A673 (cell line): Measurements from ENCODE around the gene IL19. TPM values are rescaled to one million over a fixed set of nuclear protein-coding genes. Genes with fewer than 3 reads are reported as not detected.

ENCODE experiments used
- BruUV-seq: library from RNA; stranded (reverse); fragments of 400-500 nt; replicated peaks from 2 replicates; lab custom pipeline; 2021; lab: Mats Ljungman, UMichigan
- CTCF ChIA-PET: fragments of 300-600 bp; sonication (Branson Sonifier 250); formaldehyde crosslinking; loops from one replicate; lab custom pipeline; 2022; ENCODE audit warnings: antibody characterized with exemption; lab: Charles Lee
- POLR2A ChIA-PET: fragments of 300-600 bp; sonication (Branson Sonifier 250); formaldehyde crosslinking; loops from one replicate; lab custom pipeline; 2022; ENCODE audit warnings: antibody characterized with exemption; ENCODE audit not compliant: low non-redundant PET; lab: Charles Lee
- DNase-seq: peaks from one replicate; pipeline ENCODE4 v3.0.0-alpha.2; 2015; ENCODE audit warnings: low spot score
- H3K27ac ChIP-seq: fragments of 200-600 bp; sonication (generic); 2 replicates; pipeline ENCODE4 v1.5.1; 2016; ENCODE audit warnings: mixed run types, low read depth, mild to moderate bottlenecking, mixed read lengths, antibody characterized with exemption, low read length; ENCODE audit not compliant: poor library complexity, severe bottlenecking
- H3K27me3 ChIP-seq: fragments of 200-600 bp; sonication (generic); replicated peaks from 2 replicates; pipeline ENCODE4 v1.6.1; 2017; ENCODE audit warnings: mixed run types, low read depth, mild to moderate bottlenecking, mixed read lengths, antibody characterized with exemption, low read length; ENCODE audit not compliant: insufficient read depth, poor library complexity
- H3K36me3 ChIP-seq: fragments of 200-600 bp; sonication (generic); 2 replicates; pipeline ENCODE4 v1.6.1; 2016; ENCODE audit warnings: mixed run types, mild to moderate bottlenecking, mixed read lengths, antibody characterized with exemption, low read length; ENCODE audit not compliant: insufficient read depth, poor library complexity, severe bottlenecking
- H3K4me1 ChIP-seq: fragments of 200-600 bp; sonication (generic); 2 replicates; pipeline ENCODE4 v1.6.1; 2017; ENCODE audit warnings: mixed run types, mild to moderate bottlenecking, mixed read lengths, antibody characterized with exemption, low read length; ENCODE audit not compliant: insufficient read depth, poor library complexity, severe bottlenecking
- H3K4me3 ChIP-seq: fragments of 200-600 bp; sonication (generic); 2 replicates; pipeline ENCODE4 v1.5.1; 2016; ENCODE audit warnings: low read depth, mixed run types, mild to moderate bottlenecking, mixed read lengths, low read length; ENCODE audit not compliant: poor library complexity, severe bottlenecking
- H3K9me3 ChIP-seq: fragments of 200-600 bp; sonication (generic); 2 replicates; pipeline ENCODE4 v1.6.1; 2016; ENCODE audit warnings: mixed run types, low read depth, mild to moderate bottlenecking, mixed read lengths, antibody characterized with exemption, low read length; ENCODE audit not compliant: poor library complexity, severe bottlenecking
- EZH2 ChIP-seq: fragments of 200-600 bp; sonication (generic); IDR thresholded peaks from 2 replicates; pipeline ENCODE4 v1.6.1; 2017; ENCODE audit warnings: borderline replicate concordance, low read depth, mild to moderate bottlenecking, mixed read lengths, antibody characterized with exemption, low read length; ENCODE audit not compliant: poor library complexity, severe bottlenecking
- intact Hi-C: fragments of 100-400 bp; cut with micrococcal nuclease; formaldehyde crosslinking; loops from one replicate; pipeline ENCODE4 v1.10.0; 2022; ENCODE audit not compliant: unreplicated experiment
- total RNA-seq: library from RNA; stranded (reverse); gene quantifications from 2 replicates; pipeline ENCODE4 v1.2.3, GENCODE V29; 2021
- TF ChIP-seq, protein P1 (sequence below): fragments of 300-800, 200-600 bp; sonication (generic); conservative IDR thresholded peaks from 2 replicates; pipeline ENCODE4 v1.5.1; 2017; ENCODE audit warnings: low read depth, mild to moderate bottlenecking, antibody characterized with exemption, low read length, moderate library complexity, mixed read lengths

The IL19 gene
- total RNA-seq, 1 experiment from 2014 or later: not detected

DNA sequence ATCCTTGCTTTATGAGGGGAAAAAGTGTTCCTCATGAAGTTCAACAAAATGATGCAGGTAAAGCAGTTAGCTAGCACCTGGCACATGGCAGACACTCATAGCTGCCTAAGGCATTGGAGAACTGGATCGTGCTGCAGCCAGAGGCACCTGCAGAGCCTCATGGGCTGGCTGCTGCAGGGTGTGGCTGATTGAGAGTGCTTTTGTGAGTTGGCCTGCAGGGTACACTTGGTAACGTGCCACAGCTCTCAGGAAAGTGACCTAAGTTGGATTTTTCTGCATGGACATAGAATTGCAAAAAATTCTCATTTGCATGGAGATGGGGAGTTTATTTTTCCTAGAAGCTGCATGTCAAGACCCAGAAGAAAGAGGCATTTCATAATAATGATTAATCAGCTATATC is 63.2 kb downstream of the IL19 start:
- Histone ChIP-seq H3K4me3 (no peak overlapping the region), H3K27ac (no peak overlapping the region), H3K9me3 (no peaks in the 10 kb centered on the region), H3K36me3 (no peaks in the 10 kb centered on the region), H3K4me1 (no peaks in the 10 kb centered on the region), H3K27me3 (peaks cover 81% of the 10 kb centered on the region)
- ChIA-PET CTCF (no interaction called here), POLR2A (no interaction called here)
- BruUV-seq: no TSS peak
- DNase-seq: no peak
- intact Hi-C loops: no loop called here
- TF ChIP-seq, protein P1, sequence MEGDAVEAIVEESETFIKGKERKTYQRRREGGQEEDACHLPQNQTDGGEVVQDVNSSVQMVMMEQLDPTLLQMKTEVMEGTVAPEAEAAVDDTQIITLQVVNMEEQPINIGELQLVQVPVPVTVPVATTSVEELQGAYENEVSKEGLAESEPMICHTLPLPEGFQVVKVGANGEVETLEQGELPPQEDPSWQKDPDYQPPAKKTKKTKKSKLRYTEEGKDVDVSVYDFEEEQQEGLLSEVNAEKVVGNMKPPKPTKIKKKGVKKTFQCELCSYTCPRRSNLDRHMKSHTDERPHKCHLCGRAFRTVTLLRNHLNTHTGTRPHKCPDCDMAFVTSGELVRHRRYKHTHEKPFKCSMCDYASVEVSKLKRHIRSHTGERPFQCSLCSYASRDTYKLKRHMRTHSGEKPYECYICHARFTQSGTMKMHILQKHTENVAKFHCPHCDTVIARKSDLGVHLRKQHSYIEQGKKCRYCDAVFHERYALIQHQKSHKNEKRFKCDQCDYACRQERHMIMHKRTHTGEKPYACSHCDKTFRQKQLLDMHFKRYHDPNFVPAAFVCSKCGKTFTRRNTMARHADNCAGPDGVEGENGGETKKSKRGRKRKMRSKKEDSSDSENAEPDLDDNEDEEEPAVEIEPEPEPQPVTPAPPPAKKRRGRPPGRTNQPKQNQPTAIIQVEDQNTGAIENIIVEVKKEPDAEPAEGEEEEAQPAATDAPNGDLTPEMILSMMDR: no peak
- TF ChIP-seq EZH2: no peak

DNA sequence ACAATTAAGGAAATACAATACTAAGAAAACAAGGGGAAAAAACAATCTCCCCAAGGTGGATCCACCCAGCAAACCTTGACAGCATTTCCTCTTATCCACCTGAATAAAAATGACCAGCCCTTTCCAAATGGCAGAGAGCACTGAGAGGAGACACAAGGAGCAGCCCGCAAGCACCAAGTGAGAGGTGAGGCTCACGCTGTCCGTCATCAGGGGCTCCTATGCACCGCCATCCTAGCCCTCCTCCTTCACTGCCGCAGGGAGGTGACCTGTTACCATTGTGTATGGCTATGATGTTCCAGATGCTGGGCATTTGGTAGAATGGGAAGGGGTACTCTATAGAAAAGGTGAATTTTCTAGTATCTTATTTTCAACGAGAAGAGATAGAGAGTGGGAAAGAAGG is 63.6 kb downstream of the IL19 start:
- Histone ChIP-seq H3K36me3 (no peaks in the 10 kb centered on the region), H3K27me3 (peaks cover 85% of the 10 kb centered on the region), H3K9me3 (no peaks in the 10 kb centered on the region), H3K4me3 (no peak overlapping the region), H3K27ac (no peak overlapping the region), H3K4me1 (no peaks in the 10 kb centered on the region)
- POLR2A ChIA-PET: no interaction called here
- CTCF ChIA-PET: no interaction called here
- BruUV-seq: no TSS peak
- intact Hi-C loops: no loop called here
- TF ChIP-seq, protein P1: no peak
- TF ChIP-seq EZH2: no peak
- no peak for DNase-seq

DNA sequence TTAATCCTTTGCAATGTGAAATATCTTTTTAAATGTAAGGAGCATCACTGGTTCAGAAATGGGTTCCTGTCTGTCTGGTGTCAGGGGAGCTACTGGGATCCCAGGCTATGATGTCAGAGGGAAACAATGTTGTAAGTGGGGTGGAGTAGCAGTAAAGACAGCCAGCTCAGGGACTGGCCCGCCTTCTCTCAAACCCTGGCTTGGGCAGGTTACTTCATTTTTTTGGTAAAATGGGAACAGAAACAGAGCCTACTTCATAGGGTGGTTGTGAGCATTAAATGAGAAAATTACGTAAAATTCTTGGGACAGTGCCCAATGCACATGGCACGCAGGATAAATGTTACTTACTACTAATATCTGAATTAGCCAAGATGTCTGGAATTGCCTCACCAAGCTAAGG is 64.1 kb downstream of the IL19 start:
- Histone ChIP-seq H3K27ac (no peak overlapping the region), H3K4me3 (no peak overlapping the region), H3K27me3 (peaks cover 87% of the 10 kb centered on the region), H3K9me3 (no peaks in the 10 kb centered on the region), H3K36me3 (no peaks in the 10 kb centered on the region), H3K4me1 (no peaks in the 10 kb centered on the region)
- intact Hi-C loops: no loop called here
- POLR2A ChIA-PET: no interaction called here
- BruUV-seq: no TSS peak
- CTCF ChIA-PET: no interaction called here
- TF ChIP-seq EZH2: no peak
- TF ChIP-seq, protein P1: no peak
- DNase-seq: no peak
